Endodermal cell (in vitro differentiated cells): Measurements from ENCODE around the gene PRR5L. TPM values are rescaled to one million over a fixed set of nuclear protein-coding genes. Genes with fewer than 3 reads are reported as not detected.

ENCODE experiments used
- DNase-seq: peaks from one replicate; pipeline ENCODE4 v3.0.0-alpha.2; 2017
- H3K27ac ChIP-seq: 2 replicates; pipeline ENCODE4 v1.5.1; 2013; ENCODE audit warnings: mild to moderate bottlenecking, low read depth, low read length, moderate library complexity
- H3K27me3 ChIP-seq: 2 replicates; pipeline ENCODE4 v1.6.1; 2013; ENCODE audit warnings: mild to moderate bottlenecking, low read length, moderate library complexity; ENCODE audit not compliant: insufficient read depth, control insufficient read depth, poor library complexity, severe bottlenecking
- H3K36me3 ChIP-seq: 2 replicates; pipeline ENCODE4 v1.7.0; 2013; ENCODE audit warnings: mild to moderate bottlenecking, low read length, moderate library complexity; ENCODE audit not compliant: control insufficient read depth, insufficient read depth
- H3K4me1 ChIP-seq: one replicate; pipeline ENCODE4 v1.7.0; 2013; ENCODE audit warnings: low read length; ENCODE audit not compliant: control insufficient read depth, insufficient read depth
- H3K4me3 ChIP-seq: 2 replicates; pipeline ENCODE4 v1.5.1; 2013; ENCODE audit warnings: mild to moderate bottlenecking, low read length, moderate library complexity
- H3K9ac ChIP-seq: 2 replicates; pipeline ENCODE4 v1.6.1; 2013; ENCODE audit warnings: mild to moderate bottlenecking, low read length, moderate library complexity; ENCODE audit not compliant: poor library complexity, severe bottlenecking; ENCODE audit errors: extremely low read depth
- H3K9me3 ChIP-seq: 2 replicates; pipeline ENCODE4 v1.6.1; 2013; ENCODE audit warnings: mild to moderate bottlenecking, low read length, moderate library complexity; ENCODE audit not compliant: control insufficient read depth
- H3K27ac Mint-ChIP-seq: 2 replicates; pipeline ENCODE4 v1.8.0; 2020; ENCODE audit warnings: mixed read lengths
- H3K27me3 Mint-ChIP-seq: 2 replicates; pipeline ENCODE4 v1.8.0; 2021; ENCODE audit warnings: mild to moderate bottlenecking, mixed read lengths; ENCODE audit not compliant: insufficient read depth
- H3K36me3 Mint-ChIP-seq: 2 replicates; pipeline ENCODE4 v1.8.0; 2020; ENCODE audit warnings: low read depth, mixed read lengths
- H3K4me1 Mint-ChIP-seq: 2 replicates; pipeline ENCODE4 v1.8.0; 2020; ENCODE audit warnings: mixed read lengths
- H3K4me3 Mint-ChIP-seq: 2 replicates; pipeline ENCODE4 v1.8.0; 2020; ENCODE audit warnings: mild to moderate bottlenecking, moderate library complexity, mixed read lengths
- H3K9me3 Mint-ChIP-seq: 2 replicates; pipeline ENCODE4 v1.8.0; 2020; ENCODE audit warnings: mild to moderate bottlenecking, mixed read lengths
- WGBS, 2 experiments: methylation state at CpG; one replicate each; pipeline versions ENCODE4 v1.1.5 to v1.1.7; 2013; ENCODE audit warnings: missing lambda C conversion rate in 2 of 2, mixed read lengths in 1 of 2; ENCODE audit not compliant: insufficient coverage in 1 of 2, insufficient read length in 1 of 2; 5-methylcytosine and 5-hydroxymethylcytosine counted together
- total RNA-seq, 2 donors: library from RNA; stranded (reverse); fragmentation: NEBNext Ultra II Directional in 1 of 2; extraction: Animal tissue kit (Norgen Biotek cat#: 25700) in 1 of 2; gene quantifications; 2 replicates in 1 of 2; 3 replicates in 1 of 2; pipeline ENCODE4 v1.2.1, GENCODE V29; 2021
- TF ChIP-seq, protein P1 (sequence below): fragments of 200-600 bp; sonication (generic); conservative IDR thresholded peaks from 2 replicates; pipeline ENCODE4 v1.5.0; 2021; ENCODE audit warnings: antibody characterized with exemption, mild to moderate bottlenecking

Gene PRR5L
- total RNA-seq, 2 donors from 2014 or later: 5.3 to 7.2 TPM

DNA sequence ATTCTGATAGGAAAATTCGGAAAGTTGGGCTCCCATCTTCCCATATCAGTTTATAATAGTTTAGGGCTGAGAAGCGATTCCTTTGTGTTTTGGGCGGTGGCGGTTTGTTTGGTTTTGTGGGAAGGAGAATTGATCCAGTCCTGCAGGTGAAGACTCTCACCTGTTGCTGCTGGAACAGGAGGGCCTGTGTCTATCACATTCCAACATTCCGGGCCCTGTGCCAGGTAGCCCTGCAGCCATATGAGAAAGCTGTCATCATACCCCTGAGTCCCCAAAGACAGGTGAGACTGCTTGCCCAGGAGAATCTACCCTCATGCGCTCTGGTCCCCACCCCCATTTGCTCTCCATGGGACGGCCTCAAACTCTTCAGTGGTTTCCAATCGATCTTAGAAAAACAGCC, 151.9 kb downstream of the PRR5L start:
- H3K27me3 ChIP-seq: no peaks in the 10 kb centered on the region
- Mint-ChIP-seq H3K4me1 (peaks cover 2% of the 10 kb centered on the region), H3K36me3 (no peaks in the 10 kb centered on the region), H3K27me3 (peaks cover 20% of the 10 kb centered on the region), H3K9me3 (no peaks in the 10 kb centered on the region), H3K4me3 (no peak overlapping the region), H3K27ac (no peak overlapping the region)
- H3K9ac ChIP-seq: no peak overlapping the region
- no peaks in the 10 kb centered on the region for H3K36me3 ChIP-seq
- no peak overlapping the region for H3K4me3 ChIP-seq
- no peak overlapping the region for H3K27ac ChIP-seq
- no peak for DNase-seq
- TF ChIP-seq, protein P1, sequence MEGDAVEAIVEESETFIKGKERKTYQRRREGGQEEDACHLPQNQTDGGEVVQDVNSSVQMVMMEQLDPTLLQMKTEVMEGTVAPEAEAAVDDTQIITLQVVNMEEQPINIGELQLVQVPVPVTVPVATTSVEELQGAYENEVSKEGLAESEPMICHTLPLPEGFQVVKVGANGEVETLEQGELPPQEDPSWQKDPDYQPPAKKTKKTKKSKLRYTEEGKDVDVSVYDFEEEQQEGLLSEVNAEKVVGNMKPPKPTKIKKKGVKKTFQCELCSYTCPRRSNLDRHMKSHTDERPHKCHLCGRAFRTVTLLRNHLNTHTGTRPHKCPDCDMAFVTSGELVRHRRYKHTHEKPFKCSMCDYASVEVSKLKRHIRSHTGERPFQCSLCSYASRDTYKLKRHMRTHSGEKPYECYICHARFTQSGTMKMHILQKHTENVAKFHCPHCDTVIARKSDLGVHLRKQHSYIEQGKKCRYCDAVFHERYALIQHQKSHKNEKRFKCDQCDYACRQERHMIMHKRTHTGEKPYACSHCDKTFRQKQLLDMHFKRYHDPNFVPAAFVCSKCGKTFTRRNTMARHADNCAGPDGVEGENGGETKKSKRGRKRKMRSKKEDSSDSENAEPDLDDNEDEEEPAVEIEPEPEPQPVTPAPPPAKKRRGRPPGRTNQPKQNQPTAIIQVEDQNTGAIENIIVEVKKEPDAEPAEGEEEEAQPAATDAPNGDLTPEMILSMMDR: no peak
- H3K9me3 ChIP-seq: no peaks in the 10 kb centered on the region
- 90 to 94% methylated on average over 3 to 8 of the region's 8 CpGs for WGBS, 2 experiments
- no peaks in the 10 kb centered on the region for H3K4me1 ChIP-seq

DNA sequence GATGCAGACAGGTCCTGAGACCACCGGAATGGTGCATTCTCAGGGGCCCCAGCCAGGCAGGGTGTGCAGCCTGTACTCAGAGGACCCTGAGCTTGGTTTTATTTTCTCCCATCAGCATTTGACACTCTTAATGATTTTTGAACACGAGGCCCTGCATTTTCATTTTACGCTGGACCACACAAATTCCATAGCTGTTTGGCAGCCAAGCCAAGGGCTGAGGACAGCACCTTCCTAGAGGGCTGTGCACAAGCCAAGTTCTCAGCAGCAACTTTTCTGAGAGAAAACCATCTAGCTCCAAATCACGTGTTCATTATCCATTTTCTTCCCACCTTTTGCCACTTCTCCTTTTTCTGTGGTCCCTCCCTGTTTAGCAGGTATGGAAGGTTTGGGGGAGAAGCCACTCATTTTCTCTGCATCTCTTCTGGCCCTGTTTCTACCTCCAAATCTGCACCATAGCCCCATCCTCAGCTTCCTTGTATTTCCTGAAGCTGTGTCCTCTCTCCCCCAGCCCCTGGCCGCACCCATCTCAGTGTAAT, 153.5 kb downstream of the PRR5L start:
- Histone ChIP-seq H3K9me3 (no peaks in the 10 kb centered on the region), H3K4me1 (peaks cover 6% of the 10 kb centered on the region), H3K27ac (no peak overlapping the region), H3K9ac (no peak overlapping the region), H3K36me3 (no peaks in the 10 kb centered on the region), H3K27me3 (no peaks in the 10 kb centered on the region), H3K4me3 (no peak overlapping the region)
- Mint-ChIP-seq H3K9me3 (no peaks in the 10 kb centered on the region), H3K4me1 (peaks cover 14% of the 10 kb centered on the region), H3K27ac (no peak overlapping the region), H3K4me3 (no peak overlapping the region), H3K36me3 (no peaks in the 10 kb centered on the region), H3K27me3 (peaks cover 18% of the 10 kb centered on the region)
- 91% methylated on average over 4 to 5 of the region's 5 CpGs for WGBS, 2 experiments
- TF ChIP-seq, protein P1: no peak
- DNase-seq: no peak

DNA sequence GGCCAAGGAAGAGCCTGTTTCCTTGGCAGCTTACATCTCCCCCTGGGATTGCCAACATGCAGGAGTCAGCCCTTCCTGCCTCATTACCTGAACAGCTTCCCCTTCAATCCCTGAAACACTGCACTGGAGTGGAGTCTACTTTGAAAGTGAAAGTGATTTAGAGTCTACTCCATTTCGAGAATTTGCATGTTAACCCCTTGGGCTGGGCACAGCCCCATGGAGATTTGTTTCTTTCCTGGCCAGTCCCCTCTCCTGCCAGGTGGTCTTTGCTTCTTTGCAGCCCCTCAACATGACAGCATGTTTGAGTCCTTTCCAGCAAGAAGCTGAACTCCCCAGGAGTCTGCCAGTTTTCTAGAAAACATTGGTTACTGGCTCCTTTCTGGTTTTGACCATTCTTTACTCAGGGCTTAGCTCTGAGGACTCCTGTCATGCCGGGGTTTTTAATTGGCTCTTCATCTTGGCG, 154.1 kb downstream of the PRR5L start:
- H3K27ac ChIP-seq: no peak overlapping the region
- WGBS, 2 experiments: 90 to 100% methylated on average over 3 of the region's 3 CpGs
- H3K27me3 Mint-ChIP-seq: peaks cover 15% of the 10 kb centered on the region
- H3K9me3 Mint-ChIP-seq: no peaks in the 10 kb centered on the region
- H3K9ac ChIP-seq: no peak overlapping the region
- no peak overlapping the region for H3K4me3 Mint-ChIP-seq
- TF ChIP-seq, protein P1: no peak
- no peaks in the 10 kb centered on the region for H3K9me3 ChIP-seq
- no peaks in the 10 kb centered on the region for H3K36me3 ChIP-seq
- peaks cover 10% of the 10 kb centered on the region for H3K4me1 ChIP-seq
- H3K4me3 ChIP-seq: no peak overlapping the region
- no peak for DNase-seq
- H3K4me1 Mint-ChIP-seq: peaks cover 20% of the 10 kb centered on the region
- H3K27me3 ChIP-seq: no peaks in the 10 kb centered on the region
- H3K27ac Mint-ChIP-seq: no peak overlapping the region
- H3K36me3 Mint-ChIP-seq: no peaks in the 10 kb centered on the region
